GM19025 (cell line): ENCODE data around the gene LAMA3.

ENCODE experiments used
- ATAC-seq: cut with Tn5 transposase; IDR thresholded peaks from one replicate; pipeline ENCODE4 v1.9.1; 2021; ENCODE audit warnings: mild to moderate bottlenecking, low read depth, moderate library complexity; ENCODE audit not compliant: unreplicated experiment

LAMA3 gene

GRCh38 chr18:23689031-23689615 is at the start of gene LAMA3:
Gene LAMA3 (plus strand): TSS chr18:23689453. CDS start chr18:23689684, 231 bp downstream.
- ATAC-seq = no peak

GRCh38 chr18:23640052-23640451 is 49.2 kb upstream of the LAMA3 start:
- ATAC-seq = no peak

GRCh38 chr18:23641143-23641720 is 48.0 kb upstream of the LAMA3 start:
- no peak for ATAC-seq

GRCh38 chr18:23641937-23642666 is 47.2 kb upstream of the LAMA3 start:
- no peak for ATAC-seq

GRCh38 chr18:23643815-23644490 is 45.3 kb upstream of the LAMA3 start:
- no peak for ATAC-seq

GRCh38 chr18:23645568-23646175 is 43.6 kb upstream of the LAMA3 start:
- ATAC-seq = no peak

GRCh38 chr18:23646282-23646681 is 43.0 kb upstream of the LAMA3 start:
- no peak for ATAC-seq

- no peak for ATAC-seq
Measured at GRCh38 chr18:23648456-23648855, 40.8 kb upstream of the LAMA3 start.

GRCh38 chr18:23648940-23649607 is 40.2 kb upstream of the LAMA3 start:
- no peak for ATAC-seq

- no peak for ATAC-seq
Measured at GRCh38 chr18:23650968-23651927, 38.0 kb upstream of the LAMA3 start.

GRCh38 chr18:23652232-23652631 is 37.0 kb upstream of the LAMA3 start:
- ATAC-seq = no peak

GRCh38 chr18:23658285-23658684 is 31.0 kb upstream of the LAMA3 start:
- no peak for ATAC-seq

GRCh38 chr18:23661735-23662308 is 27.4 kb upstream of the LAMA3 start:
- no peak for ATAC-seq

GRCh38 chr18:23662309-23663263 is 26.7 kb upstream of the LAMA3 start, which contains the start of gene ANKRD29:
Gene ANKRD29 (minus strand): TSS chr18:23662911. CDS start chr18:23662730, 181 bp downstream.
- ATAC-seq = no peak

GRCh38 chr18:23664674-23665073 is 24.6 kb upstream of the LAMA3 start:
- ATAC-seq = no peak

- no peak for ATAC-seq
Measured at GRCh38 chr18:23667114-23667513, 22.1 kb upstream of the LAMA3 start.

GRCh38 chr18:23668731-23669130 is 20.5 kb upstream of the LAMA3 start:
- ATAC-seq = no peak
